Karpas-422 (cell line): ENCODE results near the gene CAPZB. TPM values are rescaled to one million over a fixed set of nuclear protein-coding genes. Genes with fewer than 3 reads are reported as not detected.

Experiments
- DNase-seq: peaks from one replicate; pipeline ENCODE4 v3.0.0-alpha.2; 2015
- H2AFZ ChIP-seq: fragments of 200-600 bp; sonication (generic); 2 replicates; pipeline ENCODE4 v1.6.1; 2014; ENCODE audit warnings: antibody characterized with exemption, low read length, mixed read lengths
- H3K27ac ChIP-seq: fragments of 200-600 bp; sonication (generic); 2 replicates; pipeline ENCODE4 v1.5.1; 2014; ENCODE audit warnings: mild to moderate bottlenecking, low read length, moderate library complexity
- H3K27me3 ChIP-seq: fragments of 200-600 bp; sonication (generic); 2 replicates; pipeline ENCODE4 v1.6.1; 2014; ENCODE audit warnings: low read length, mixed read lengths
- H3K36me3 ChIP-seq: fragments of 200-600 bp; sonication (generic); 2 replicates; pipeline ENCODE4 v1.6.1; 2014; ENCODE audit warnings: low read length, mixed read lengths; ENCODE audit not compliant: insufficient read depth
- H3K4me1 ChIP-seq: fragments of 200-600 bp; sonication (generic); 2 replicates; pipeline ENCODE4 v1.6.1; 2014; ENCODE audit warnings: mild to moderate bottlenecking, low read length, mixed read lengths
- H3K4me2 ChIP-seq: fragments of 200-600 bp; sonication (generic); 2 replicates; pipeline ENCODE4 v1.6.1; 2014; ENCODE audit warnings: low read length, low read depth, mild to moderate bottlenecking; ENCODE audit not compliant: poor library complexity, severe bottlenecking
- H3K4me3 ChIP-seq: fragments of 200-600 bp; sonication (generic); 2 replicates; pipeline ENCODE4 v1.5.1; 2014; ENCODE audit warnings: mild to moderate bottlenecking, antibody characterized with exemption, low read length, mixed read lengths
- H3K79me2 ChIP-seq: fragments of 200-600 bp; sonication (generic); 2 replicates; pipeline ENCODE4 v1.6.1; 2014; ENCODE audit warnings: mild to moderate bottlenecking, low read length, mixed read lengths
- H3K9ac ChIP-seq: fragments of 200-600 bp; sonication (generic); 2 replicates; pipeline ENCODE4 v1.6.0; 2014; ENCODE audit warnings: low read length
- H3K9me2 ChIP-seq: fragments of 200-600 bp; sonication (generic), shearing (Covaris generic); replicated peaks from 2 replicates; pipeline ENCODE4 v1.6.0; 2014; ENCODE audit warnings: mild to moderate bottlenecking, low read length, moderate library complexity; ENCODE audit not compliant: insufficient read depth
- H3K9me3 ChIP-seq: fragments of 300-700, 200-600 bp; sonication (generic); 2 replicates; pipeline ENCODE4 v1.6.1; 2014; ENCODE audit warnings: low read length, mixed read lengths
- H4K20me1 ChIP-seq: fragments of 200-600 bp; sonication (generic); 2 replicates; pipeline ENCODE4 v1.6.1; 2014; ENCODE audit warnings: mild to moderate bottlenecking, antibody characterized with exemption, low read length, low read depth; ENCODE audit not compliant: insufficient read depth
- total RNA-seq: library from RNA; depleted of rRNA; stranded (reverse); fragments of >200 nt; shearing (Covaris generic); gene quantifications from 2 replicates; pipeline ENCODE4 v1.2.3, GENCODE V29; 2014; ENCODE audit warnings: low replicate concordance

The CAPZB gene
- total RNA-seq, 1 experiment from 2014 or later = 55.5 TPM

DNA sequence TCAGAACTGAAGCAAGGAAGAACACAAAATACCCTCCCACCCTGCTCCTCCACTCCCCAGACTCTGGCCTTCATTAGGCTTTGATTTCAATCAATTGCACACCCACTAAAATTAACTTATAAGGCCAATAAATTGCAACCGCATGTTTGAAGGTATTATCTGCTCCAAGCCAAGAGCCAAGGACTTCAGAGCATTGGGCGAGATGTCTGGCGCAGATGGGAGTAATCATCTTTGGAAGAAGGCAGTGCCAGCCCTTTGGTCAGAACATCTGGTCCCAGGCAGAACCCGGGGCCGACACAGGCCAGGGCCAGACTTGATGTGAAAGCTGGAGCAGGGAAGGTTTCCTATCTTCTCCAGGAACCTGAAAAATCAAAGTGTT lies 113.2 kb downstream of the CAPZB start:
- H4K20me1 ChIP-seq = no peaks in the 10 kb centered on the region
- no peak overlapping the region for H3K4me2 ChIP-seq
- no peak overlapping the region for H3K4me3 ChIP-seq
- H2AFZ ChIP-seq = no peak overlapping the region
- no peak overlapping the region for H3K27ac ChIP-seq
- H3K9ac ChIP-seq = no peak overlapping the region
- no peaks in the 10 kb centered on the region for H3K4me1 ChIP-seq
- no peaks in the 10 kb centered on the region for H3K9me2 ChIP-seq
- H3K79me2 ChIP-seq = peaks cover 42% of the 10 kb centered on the region
- peaks cover 7% of the 10 kb centered on the region; the same call in 1 of the 2 replicates for H3K36me3 ChIP-seq
- H3K27me3 ChIP-seq = no peaks in the 10 kb centered on the region
- DNase-seq = no peak
- H3K9me3 ChIP-seq = no peaks in the 10 kb centered on the region

DNA sequence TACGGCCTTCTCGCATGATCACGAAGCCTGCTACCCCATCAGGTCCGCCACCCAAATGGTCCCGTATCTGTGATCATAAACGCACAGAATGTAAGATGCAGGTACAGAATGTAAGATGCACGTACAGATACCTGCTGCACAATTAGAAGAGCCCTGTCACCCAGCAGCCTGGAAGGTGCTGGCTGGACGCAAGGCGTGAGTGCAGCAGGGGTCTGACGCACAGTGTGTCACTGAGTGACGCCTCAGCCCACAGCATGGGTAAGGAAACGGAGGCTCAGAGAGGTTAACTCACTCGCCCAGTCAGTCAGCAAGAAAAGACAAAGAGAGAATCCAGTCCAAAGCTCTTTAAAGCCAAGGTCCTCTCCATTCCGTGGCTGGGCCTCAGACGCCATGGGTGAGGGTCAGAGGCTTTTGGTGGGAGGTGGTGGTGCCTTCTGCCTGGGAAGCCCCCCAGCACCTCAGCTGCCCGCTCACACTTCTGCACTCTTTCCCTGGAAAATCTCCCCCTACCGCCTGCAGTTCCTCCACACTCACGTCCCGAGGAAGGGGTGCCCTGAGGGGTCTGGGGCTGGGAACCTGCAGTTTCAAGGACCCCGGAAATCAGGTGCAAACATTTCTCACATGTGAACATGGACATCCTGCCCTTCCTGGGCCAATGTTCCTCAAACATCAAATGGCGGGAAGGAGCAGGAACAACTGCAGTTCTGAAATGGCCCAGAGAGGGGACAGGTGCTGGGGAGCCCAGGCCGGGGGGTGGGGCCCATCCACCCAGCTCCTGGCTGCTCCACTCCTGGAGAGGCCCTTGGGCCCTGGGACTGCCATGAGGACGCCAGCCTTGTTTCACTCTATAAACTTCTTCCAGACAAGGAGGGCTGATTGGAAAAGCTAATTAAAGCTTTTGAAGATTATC lies 113.9 kb downstream of the CAPZB start:
- H3K9me3 ChIP-seq = no peaks in the 10 kb centered on the region
- H3K79me2 ChIP-seq = peaks cover 44% of the 10 kb centered on the region
- no peaks in the 10 kb centered on the region for H3K27me3 ChIP-seq
- H3K9ac ChIP-seq = no peak overlapping the region
- no peaks in the 10 kb centered on the region for H3K4me1 ChIP-seq
- H3K4me3 ChIP-seq = no peak overlapping the region
- no peaks in the 10 kb centered on the region for H3K9me2 ChIP-seq
- no peak overlapping the region for H2AFZ ChIP-seq
- H3K36me3 ChIP-seq = peaks cover under 1% of the 10 kb centered on the region; the same call in 1 of the 2 replicates
- no peak overlapping the region for H3K27ac ChIP-seq
- H3K4me2 ChIP-seq = no peak overlapping the region
- no peaks in the 10 kb centered on the region for H4K20me1 ChIP-seq
- no peak for DNase-seq

DNA sequence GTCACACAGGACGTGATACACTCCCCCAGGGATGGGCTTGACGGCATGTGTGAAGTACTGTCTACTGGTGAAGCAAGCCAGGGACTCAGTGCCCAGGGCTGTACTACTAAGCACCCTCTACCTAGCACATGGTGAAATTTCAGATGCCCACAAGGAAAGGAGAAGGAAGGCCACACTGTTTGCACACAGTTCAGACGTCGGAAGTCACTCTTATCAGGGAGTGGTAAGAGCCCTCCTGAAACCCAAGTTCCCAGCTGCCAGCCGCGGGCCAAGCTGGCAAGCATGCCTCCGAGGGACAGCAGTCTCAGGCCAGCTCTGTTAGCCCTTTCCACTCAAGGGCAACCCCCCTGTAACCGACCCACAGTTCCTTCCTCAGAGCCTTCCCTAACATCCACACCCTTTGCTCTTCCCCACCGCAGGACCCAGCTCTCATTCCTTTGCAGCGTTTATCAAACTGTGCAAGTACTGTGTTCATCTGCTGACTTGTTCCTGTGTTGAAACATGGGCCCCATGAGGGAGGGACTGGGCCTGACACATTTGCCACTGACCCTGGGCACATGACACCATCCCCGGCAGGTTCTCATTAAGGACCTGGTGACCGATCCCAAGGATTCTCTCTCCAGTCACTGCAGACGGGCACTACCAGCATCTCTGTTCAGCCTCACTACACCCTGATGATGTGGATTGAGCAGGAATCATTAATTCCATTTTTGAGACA lies 114.7 kb downstream of the CAPZB start:
- Histone ChIP-seq H3K4me1 (no peaks in the 10 kb centered on the region), H3K9me3 (no peaks in the 10 kb centered on the region), H4K20me1 (no peaks in the 10 kb centered on the region), H3K9me2 (no peaks in the 10 kb centered on the region), H3K27me3 (no peaks in the 10 kb centered on the region), H3K79me2 (peaks cover 44% of the 10 kb centered on the region), H3K4me3 (no peak overlapping the region), H3K27ac (no peak overlapping the region), H3K36me3 (no peaks in the 10 kb centered on the region), H3K4me2 (no peak overlapping the region), H2AFZ (no peak overlapping the region), H3K9ac (no peak overlapping the region)
- DNase-seq = no peak

- Histone ChIP-seq H3K9me2 (no peaks in the 10 kb centered on the region), H3K9ac (no peak overlapping the region), H3K4me1 (no peaks in the 10 kb centered on the region), H3K36me3 (no peaks in the 10 kb centered on the region), H4K20me1 (no peaks in the 10 kb centered on the region), H3K4me2 (no peak overlapping the region), H3K27ac (no peak overlapping the region), H3K27me3 (no peaks in the 10 kb centered on the region), H2AFZ (no peak overlapping the region), H3K9me3 (no peaks in the 10 kb centered on the region), H3K4me3 (no peak overlapping the region), H3K79me2 (peaks cover 50% of the 10 kb centered on the region)
- DNase-seq = no peak
Measured at GRCh38 chr1:19369396-19370090, 115.8 kb downstream of the CAPZB start.

DNA sequence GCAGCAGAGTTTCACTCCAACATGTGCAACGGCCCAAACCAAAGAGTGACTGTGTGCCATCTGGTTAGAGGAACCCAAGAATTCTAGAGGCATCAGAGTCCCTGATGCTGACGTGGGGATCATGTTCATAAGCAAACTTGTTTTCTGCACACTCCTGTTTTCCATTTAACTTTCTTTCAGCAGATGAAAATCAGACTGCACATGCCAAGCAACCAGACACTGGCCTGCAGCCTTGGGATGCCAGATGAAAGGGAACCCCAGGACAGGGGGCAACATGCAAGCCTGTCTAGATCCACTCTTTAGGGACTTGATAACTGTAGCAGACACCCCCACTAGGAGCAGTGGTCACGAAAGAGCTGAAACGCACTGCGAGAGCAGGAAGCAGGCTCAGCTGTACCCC lies 116.4 kb downstream of the CAPZB start:
- Histone ChIP-seq H3K9me3 (no peaks in the 10 kb centered on the region), H3K79me2 (peaks cover 52% of the 10 kb centered on the region), H3K36me3 (no peaks in the 10 kb centered on the region), H3K4me2 (no peak overlapping the region), H3K4me1 (no peaks in the 10 kb centered on the region), H3K9ac (no peak overlapping the region), H2AFZ (no peak overlapping the region), H3K4me3 (no peak overlapping the region), H3K9me2 (no peaks in the 10 kb centered on the region), H3K27me3 (no peaks in the 10 kb centered on the region), H3K27ac (no peak overlapping the region), H4K20me1 (no peaks in the 10 kb centered on the region)
- no peak for DNase-seq

DNA sequence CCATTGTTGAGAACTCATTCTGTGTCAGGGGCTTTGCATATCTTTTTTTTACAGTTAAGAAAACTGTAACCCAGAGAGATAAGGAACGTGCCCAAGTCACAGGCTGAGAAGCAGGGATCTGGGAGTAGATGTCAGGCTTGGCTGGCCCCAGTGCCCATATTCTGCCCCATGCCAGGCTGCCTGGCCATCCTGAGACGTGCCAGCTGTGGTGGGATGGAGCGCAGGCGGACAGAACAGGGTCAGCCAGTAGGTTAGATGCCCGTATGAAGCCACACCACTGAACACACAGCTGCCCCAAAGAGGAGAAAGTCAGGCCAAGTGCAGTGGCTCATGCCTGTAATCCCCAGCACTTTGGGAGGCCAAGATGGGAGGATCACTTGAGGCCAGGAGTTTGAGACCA lies 117.3 kb downstream of the CAPZB start:
- Histone ChIP-seq H3K27me3 (no peaks in the 10 kb centered on the region), H3K4me3 (no peak overlapping the region)

GRCh38 chr1:19367584-19368041 lies 117.7 kb downstream of the CAPZB start:
- Histone ChIP-seq H3K4me2 (no peak overlapping the region), H3K9me3 (no peaks in the 10 kb centered on the region), H3K27me3 (no peaks in the 10 kb centered on the region), H3K36me3 (no peaks in the 10 kb centered on the region), H3K27ac (no peak overlapping the region), H3K79me2 (peaks cover 57% of the 10 kb centered on the region), H4K20me1 (peaks cover 4% of the 10 kb centered on the region; the same call in 1 of the 2 replicates), H2AFZ (no peak overlapping the region), H3K4me3 (no peak overlapping the region), H3K9me2 (no peaks in the 10 kb centered on the region), H3K4me1 (no peaks in the 10 kb centered on the region), H3K9ac (no peak overlapping the region)
- DNase-seq = no peak

More for the DNA sequence above, 117.3 kb downstream of the CAPZB start:
- no peak overlapping the region for H3K4me2 ChIP-seq
- H3K27ac ChIP-seq = no peak overlapping the region
- H3K36me3 ChIP-seq = no peaks in the 10 kb centered on the region
- H3K9me2 ChIP-seq = no peaks in the 10 kb centered on the region
- no peak overlapping the region for H2AFZ ChIP-seq
- H4K20me1 ChIP-seq = peaks cover 4% of the 10 kb centered on the region; the same call in 1 of the 2 replicates
- no peaks in the 10 kb centered on the region for H3K4me1 ChIP-seq
- DNase-seq = no peak
- peaks cover 57% of the 10 kb centered on the region for H3K79me2 ChIP-seq
- no peaks in the 10 kb centered on the region for H3K9me3 ChIP-seq
- H3K9ac ChIP-seq = no peak overlapping the region
